GM18498 (cell line): ENCODE measurements around the gene KIAA1217.
"Not testable (repeated sequence)": the region's sequence is repeated elsewhere in the genome, so short reads cannot be mapped to it uniquely, and the experiment has no call there.

Experiments used
- ATAC-seq: cut with Tn5 transposase; IDR thresholded peaks from one replicate; pipeline ENCODE4 v1.9.1; 2021; ENCODE audit warnings: mild to moderate bottlenecking, moderate library complexity; ENCODE audit not compliant: unreplicated experiment

Gene KIAA1217

GRCh38 chr10:24435374-24435773 is 226.4 kb downstream of the KIAA1217 start:
- no peak for ATAC-seq

GRCh38 chr10:24437302-24437701 is 228.4 kb downstream of the KIAA1217 start:
- ATAC-seq, result no peak

- ATAC-seq, result no peak
Measured at GRCh38 chr10:24438800-24439199, 229.9 kb downstream of the KIAA1217 start.

GRCh38 chr10:24439935-24440334 is 231.0 kb downstream of the KIAA1217 start:
- ATAC-seq, result no peak

- no peak for ATAC-seq
Measured at GRCh38 chr10:24440817-24441797, 232.2 kb downstream of the KIAA1217 start.

GRCh38 chr10:24442234-24442633 is 233.3 kb downstream of the KIAA1217 start:
- no peak for ATAC-seq

- ATAC-seq, result not testable (repeated sequence)
Measured at GRCh38 chr10:24442641-24443174, 233.8 kb downstream of the KIAA1217 start.

- ATAC-seq, result no peak
Measured at GRCh38 chr10:24444337-24444736, 235.4 kb downstream of the KIAA1217 start.

GRCh38 chr10:24445958-24446357 is 237.0 kb downstream of the KIAA1217 start:
- ATAC-seq, result not testable (repeated sequence)

GRCh38 chr10:24446739-24447138 is 237.8 kb downstream of the KIAA1217 start:
- no peak for ATAC-seq

GRCh38 chr10:24448351-24448999 is 239.5 kb downstream of the KIAA1217 start:
- ATAC-seq, result no peak

GRCh38 chr10:24449321-24449740 is 240.4 kb downstream of the KIAA1217 start:
- peak; percentile 87 for ATAC-seq

- no peak for ATAC-seq
Measured at GRCh38 chr10:24449769-24450310, 240.9 kb downstream of the KIAA1217 start.

GRCh38 chr10:24451325-24451820 is 242.4 kb downstream of the KIAA1217 start:
- ATAC-seq, result no peak

- ATAC-seq, result no peak
Measured at GRCh38 chr10:24452030-24452429, 243.1 kb downstream of the KIAA1217 start.

- ATAC-seq, result no peak
Measured at GRCh38 chr10:24453404-24453830, 244.5 kb downstream of the KIAA1217 start.

- ATAC-seq, result no peak
Measured at GRCh38 chr10:24453973-24454372, 245.0 kb downstream of the KIAA1217 start.

GRCh38 chr10:24455447-24455846 is 246.5 kb downstream of the KIAA1217 start:
- ATAC-seq, result no peak

- no peak for ATAC-seq
Measured at GRCh38 chr10:24456322-24456721, 247.4 kb downstream of the KIAA1217 start.

- ATAC-seq, result no peak
Measured at GRCh38 chr10:24457661-24458318, 248.9 kb downstream of the KIAA1217 start.

- ATAC-seq, result no peak
Measured at GRCh38 chr10:24459836-24460235, 250.9 kb downstream of the KIAA1217 start.
